ENCODE measurements around the gene IQCF2. TPM values are rescaled to one million over a fixed set of nuclear protein-coding genes. Genes with fewer than 3 reads are reported as not detected.

Gene IQCF2
- total RNA-seq, 1 donor from 2014 or later = not detected

DNA sequence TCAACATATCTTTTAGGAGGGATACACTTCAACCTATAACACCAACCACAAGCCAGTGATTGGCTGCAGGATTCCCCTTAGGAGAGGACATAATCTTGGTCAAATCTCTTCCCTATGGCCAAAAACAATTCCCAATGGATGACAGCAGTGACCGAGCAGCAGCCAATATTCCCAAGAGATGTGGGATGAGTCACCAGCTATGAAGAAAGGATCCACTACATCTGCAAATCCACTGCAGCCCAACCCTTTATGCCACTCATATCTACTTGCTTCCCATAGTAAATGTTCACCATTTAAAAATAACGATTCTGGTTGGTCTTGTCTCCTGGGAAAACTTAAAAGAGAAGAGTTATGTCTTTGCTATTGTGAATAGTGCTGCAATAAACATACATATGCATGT lies 18.5 kb downstream of the IQCF2 start:
- H3K9me3 Mint-ChIP-seq = peaks cover 4% of the 10 kb centered on the region
- H3K27ac Mint-ChIP-seq = no peak overlapping the region
- H3K36me3 Mint-ChIP-seq = no peaks in the 10 kb centered on the region
- no peak for DNase-seq (ENCODE audit: low spot score in 2 of 2, unreplicated experiment in 2 of 2)
- TF ChIP-seq, protein P1, sequence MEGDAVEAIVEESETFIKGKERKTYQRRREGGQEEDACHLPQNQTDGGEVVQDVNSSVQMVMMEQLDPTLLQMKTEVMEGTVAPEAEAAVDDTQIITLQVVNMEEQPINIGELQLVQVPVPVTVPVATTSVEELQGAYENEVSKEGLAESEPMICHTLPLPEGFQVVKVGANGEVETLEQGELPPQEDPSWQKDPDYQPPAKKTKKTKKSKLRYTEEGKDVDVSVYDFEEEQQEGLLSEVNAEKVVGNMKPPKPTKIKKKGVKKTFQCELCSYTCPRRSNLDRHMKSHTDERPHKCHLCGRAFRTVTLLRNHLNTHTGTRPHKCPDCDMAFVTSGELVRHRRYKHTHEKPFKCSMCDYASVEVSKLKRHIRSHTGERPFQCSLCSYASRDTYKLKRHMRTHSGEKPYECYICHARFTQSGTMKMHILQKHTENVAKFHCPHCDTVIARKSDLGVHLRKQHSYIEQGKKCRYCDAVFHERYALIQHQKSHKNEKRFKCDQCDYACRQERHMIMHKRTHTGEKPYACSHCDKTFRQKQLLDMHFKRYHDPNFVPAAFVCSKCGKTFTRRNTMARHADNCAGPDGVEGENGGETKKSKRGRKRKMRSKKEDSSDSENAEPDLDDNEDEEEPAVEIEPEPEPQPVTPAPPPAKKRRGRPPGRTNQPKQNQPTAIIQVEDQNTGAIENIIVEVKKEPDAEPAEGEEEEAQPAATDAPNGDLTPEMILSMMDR (IDR thresholded peaks at IDR 0.05; ENCODE audit: unreplicated experiment) = no peak
- peaks cover 8% of the 10 kb centered on the region for H3K4me1 Mint-ChIP-seq
- H3K27me3 Mint-ChIP-seq (ENCODE audit: low read depth) = peaks cover 29% of the 10 kb centered on the region
- H3K4me3 Mint-ChIP-seq = no peak overlapping the region

DNA sequence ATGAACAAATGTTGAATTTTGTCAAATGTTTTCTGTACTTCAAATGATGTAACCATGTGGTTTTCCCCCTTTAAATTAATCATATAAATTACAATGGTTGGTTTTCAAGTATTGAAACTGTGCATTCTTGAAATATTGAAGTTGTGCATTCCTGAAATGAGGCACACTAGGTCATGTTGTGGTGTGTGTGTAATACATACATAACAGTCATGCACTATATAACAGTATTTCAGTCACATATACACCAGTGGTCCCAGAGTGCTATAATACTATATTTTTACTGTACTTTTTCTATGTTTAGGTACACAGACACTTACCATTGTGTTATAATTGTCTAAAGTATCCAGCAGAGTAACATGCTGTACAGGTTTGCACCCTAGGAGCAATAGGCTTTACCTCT lies 25.0 kb downstream of the IQCF2 start:
- Mint-ChIP-seq H3K9me3 (no peaks in the 10 kb centered on the region), H3K4me3 (no peak overlapping the region)

DNA sequence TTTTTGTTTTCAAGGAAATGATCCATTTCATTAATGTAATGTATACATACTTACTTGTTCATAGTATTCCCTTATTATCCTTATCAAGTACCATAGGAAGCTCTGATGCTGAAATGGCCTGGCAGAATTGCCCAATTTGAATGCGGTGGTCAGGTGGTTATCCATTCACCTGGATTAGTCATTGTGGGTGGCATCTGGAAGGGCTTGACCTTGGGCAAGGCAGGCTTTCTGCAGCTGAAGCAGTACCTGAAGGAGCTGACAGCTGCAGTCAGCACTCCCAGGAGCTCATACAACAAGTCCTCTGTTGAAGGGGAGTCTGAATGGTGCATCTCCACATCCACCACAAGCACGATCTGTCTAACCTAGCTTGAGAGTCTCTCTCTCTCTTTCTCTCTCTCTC lies 26.2 kb downstream of the IQCF2 start:
- H3K36me3 Mint-ChIP-seq = no peaks in the 10 kb centered on the region
- DNase-seq (ENCODE audit: low spot score in 2 of 2, unreplicated experiment in 2 of 2) = no peak
- H3K4me1 Mint-ChIP-seq = no peaks in the 10 kb centered on the region
- TF ChIP-seq, protein P1 (IDR thresholded peaks at IDR 0.05; ENCODE audit: unreplicated experiment) = no peak
- no peaks in the 10 kb centered on the region for H3K9me3 Mint-ChIP-seq
- H3K27me3 Mint-ChIP-seq (ENCODE audit: low read depth) = peaks cover 29% of the 10 kb centered on the region
- H3K4me3 Mint-ChIP-seq = no peak overlapping the region
- H3K27ac Mint-ChIP-seq = no peak overlapping the region

More for the DNA sequence above, 25.0 kb downstream of the IQCF2 start:
- TF ChIP-seq, protein P1 (IDR thresholded peaks at IDR 0.05; ENCODE audit: unreplicated experiment) = no peak
- DNase-seq (ENCODE audit: low spot score in 2 of 2, unreplicated experiment in 2 of 2) = no peak
- Mint-ChIP-seq H3K27ac (no peak overlapping the region), H3K4me1 (no peaks in the 10 kb centered on the region), H3K27me3 (ENCODE audit: low read depth) (peaks cover 27% of the 10 kb centered on the region), H3K36me3 (no peaks in the 10 kb centered on the region)

DNA sequence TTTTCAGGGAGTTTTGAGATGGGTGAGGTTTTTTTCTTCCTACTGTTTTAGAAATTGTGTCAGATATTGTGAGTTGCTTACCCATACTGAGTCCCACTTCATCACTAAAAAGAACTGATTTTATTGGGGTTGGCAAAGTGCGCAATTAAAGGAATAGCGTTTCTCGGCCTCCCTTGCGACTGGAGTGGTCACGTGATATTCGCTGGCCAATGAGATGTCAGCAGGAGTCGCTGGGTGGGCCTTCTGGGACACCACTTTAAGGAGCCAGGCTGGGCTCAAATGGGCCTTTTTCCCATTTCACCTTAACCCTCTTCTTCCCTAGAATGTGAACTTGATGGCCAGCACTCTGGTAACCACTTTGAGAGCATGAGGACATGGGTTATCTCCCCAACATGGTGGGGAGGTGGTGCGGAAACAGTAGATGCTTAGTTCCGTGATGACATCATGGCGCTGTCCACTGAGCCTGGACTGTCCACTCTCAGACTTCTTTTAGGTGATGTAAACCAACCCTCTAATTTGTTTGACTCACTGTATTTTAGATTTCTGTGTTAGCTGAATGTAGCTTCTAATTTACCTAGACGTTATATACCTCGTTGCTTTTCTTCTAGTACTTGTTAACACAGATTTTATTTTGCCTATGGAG lies 27.2 kb downstream of the IQCF2 start:
- Mint-ChIP-seq H3K36me3 (no peaks in the 10 kb centered on the region), H3K4me1 (no peaks in the 10 kb centered on the region)

DNA sequence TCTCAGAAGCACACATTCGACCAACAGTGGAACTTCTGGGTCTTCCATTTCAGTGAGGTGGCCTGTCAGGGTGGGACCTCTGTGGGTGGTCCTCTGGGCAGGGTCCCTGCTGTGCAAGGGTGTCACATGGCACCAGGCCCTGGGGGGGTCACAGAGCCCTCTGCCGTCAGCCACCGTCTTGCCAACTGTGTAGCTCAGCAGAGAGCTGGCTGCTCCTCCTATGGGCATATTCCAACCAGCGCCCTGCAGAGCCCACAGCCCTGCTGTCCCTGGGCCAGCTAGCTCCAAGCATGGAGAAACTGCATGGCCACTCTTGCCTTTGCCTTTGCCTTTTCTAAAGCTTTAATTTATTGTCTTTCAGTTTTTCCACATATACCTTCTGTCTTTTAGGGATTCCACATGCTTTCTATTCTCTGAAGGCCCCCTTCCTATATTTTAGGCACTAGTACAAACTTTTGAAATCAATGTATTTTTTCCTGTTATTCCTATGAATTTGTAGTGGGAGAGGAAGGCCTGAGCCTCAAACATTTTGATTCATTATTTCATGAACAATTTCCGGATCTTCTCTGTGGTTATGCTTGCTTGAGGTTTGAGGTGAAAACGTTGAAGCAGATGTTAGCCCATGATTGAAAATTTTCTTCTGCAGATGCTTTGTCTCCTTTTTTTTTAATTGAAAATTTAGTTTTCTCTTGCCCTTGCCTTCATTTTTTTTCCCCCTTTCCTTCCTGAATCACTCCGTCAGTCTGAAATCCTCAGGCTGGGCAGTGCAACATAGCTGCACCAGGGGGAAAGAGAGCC lies 30.0 kb downstream of the IQCF2 start:
- DNase-seq (ENCODE audit: low spot score in 2 of 2, unreplicated experiment in 2 of 2) = no peak
- Mint-ChIP-seq H3K9me3 (no peaks in the 10 kb centered on the region), H3K27ac (no peak overlapping the region), H3K4me3 (no peak overlapping the region), H3K4me1 (no peaks in the 10 kb centered on the region), H3K36me3 (no peaks in the 10 kb centered on the region), H3K27me3 (ENCODE audit: low read depth) (peaks cover 31% of the 10 kb centered on the region)
- TF ChIP-seq, protein P1 (IDR thresholded peaks at IDR 0.05; ENCODE audit: unreplicated experiment) = no peak

More for the DNA sequence above, 27.2 kb downstream of the IQCF2 start:
- peaks cover 24% of the 10 kb centered on the region for H3K27me3 Mint-ChIP-seq (ENCODE audit: low read depth)
- no peak overlapping the region for H3K4me3 Mint-ChIP-seq
- no peaks in the 10 kb centered on the region for H3K9me3 Mint-ChIP-seq
- TF ChIP-seq, protein P1 (IDR thresholded peaks at IDR 0.05; ENCODE audit: unreplicated experiment) = no peak
- H3K27ac Mint-ChIP-seq = no peak overlapping the region
- DNase-seq (ENCODE audit: low spot score in 2 of 2, unreplicated experiment in 2 of 2) = no peak

Measured in mesothelial cell of epicardium (in vitro differentiated cells).